Measurements from ENCODE around the gene ING5.

GRCh38 chr2:241657786-241658254 lies 44.0 kb upstream of the ING5 start:
- TF ChIP-seq EP300 (IDR thresholded peaks at IDR 0.05) = no peak
- TF ChIP-seq, protein P1, sequence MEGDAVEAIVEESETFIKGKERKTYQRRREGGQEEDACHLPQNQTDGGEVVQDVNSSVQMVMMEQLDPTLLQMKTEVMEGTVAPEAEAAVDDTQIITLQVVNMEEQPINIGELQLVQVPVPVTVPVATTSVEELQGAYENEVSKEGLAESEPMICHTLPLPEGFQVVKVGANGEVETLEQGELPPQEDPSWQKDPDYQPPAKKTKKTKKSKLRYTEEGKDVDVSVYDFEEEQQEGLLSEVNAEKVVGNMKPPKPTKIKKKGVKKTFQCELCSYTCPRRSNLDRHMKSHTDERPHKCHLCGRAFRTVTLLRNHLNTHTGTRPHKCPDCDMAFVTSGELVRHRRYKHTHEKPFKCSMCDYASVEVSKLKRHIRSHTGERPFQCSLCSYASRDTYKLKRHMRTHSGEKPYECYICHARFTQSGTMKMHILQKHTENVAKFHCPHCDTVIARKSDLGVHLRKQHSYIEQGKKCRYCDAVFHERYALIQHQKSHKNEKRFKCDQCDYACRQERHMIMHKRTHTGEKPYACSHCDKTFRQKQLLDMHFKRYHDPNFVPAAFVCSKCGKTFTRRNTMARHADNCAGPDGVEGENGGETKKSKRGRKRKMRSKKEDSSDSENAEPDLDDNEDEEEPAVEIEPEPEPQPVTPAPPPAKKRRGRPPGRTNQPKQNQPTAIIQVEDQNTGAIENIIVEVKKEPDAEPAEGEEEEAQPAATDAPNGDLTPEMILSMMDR (IDR thresholded peaks at IDR 0.05) = no peak
- no peak for TF ChIP-seq POLR2AphosphoS5 (IDR thresholded peaks at IDR 0.05)
- no peak for TF ChIP-seq POLR2A (IDR thresholded peaks at IDR 0.05)
